Measurements from ENCODE around the gene ATP8B4.

Gene ATP8B4

DNA sequence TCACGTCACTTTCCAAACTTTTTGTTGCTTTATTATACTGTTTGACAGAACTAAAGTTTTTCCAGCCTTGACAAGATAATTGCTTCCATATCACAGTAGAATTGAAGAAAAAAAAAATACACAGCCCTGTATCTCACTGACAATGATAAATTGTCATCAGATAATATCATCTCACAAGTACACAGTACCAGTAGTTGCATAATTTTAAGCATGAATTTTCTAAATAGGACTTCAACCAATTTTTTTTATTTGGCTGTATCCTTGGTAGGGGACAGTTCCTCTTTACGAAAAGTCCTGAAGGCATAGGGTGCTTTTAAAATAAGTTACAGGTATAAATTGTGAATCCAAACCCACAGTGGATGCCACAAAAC is 230.7 kb downstream of the ATP8B4 start:
- DNase-seq: no peak

GRCh38 chr15:49887659-49888322 is 231.2 kb downstream of the ATP8B4 start:
- no peak for DNase-seq

GRCh38 chr15:49883121-49883520 is 235.9 kb downstream of the ATP8B4 start:
- no peak for DNase-seq

GRCh38 chr15:49881866-49882265 is 237.2 kb downstream of the ATP8B4 start:
- DNase-seq: no peak

GRCh38 chr15:49881433-49881832 is 237.6 kb downstream of the ATP8B4 start:
- no peak for DNase-seq

GRCh38 chr15:49877873-49878521 is 241.0 kb downstream of the ATP8B4 start:
- no peak for DNase-seq

GRCh38 chr15:49877117-49877872 is 241.7 kb downstream of the ATP8B4 start:
- no peak for DNase-seq

DNA sequence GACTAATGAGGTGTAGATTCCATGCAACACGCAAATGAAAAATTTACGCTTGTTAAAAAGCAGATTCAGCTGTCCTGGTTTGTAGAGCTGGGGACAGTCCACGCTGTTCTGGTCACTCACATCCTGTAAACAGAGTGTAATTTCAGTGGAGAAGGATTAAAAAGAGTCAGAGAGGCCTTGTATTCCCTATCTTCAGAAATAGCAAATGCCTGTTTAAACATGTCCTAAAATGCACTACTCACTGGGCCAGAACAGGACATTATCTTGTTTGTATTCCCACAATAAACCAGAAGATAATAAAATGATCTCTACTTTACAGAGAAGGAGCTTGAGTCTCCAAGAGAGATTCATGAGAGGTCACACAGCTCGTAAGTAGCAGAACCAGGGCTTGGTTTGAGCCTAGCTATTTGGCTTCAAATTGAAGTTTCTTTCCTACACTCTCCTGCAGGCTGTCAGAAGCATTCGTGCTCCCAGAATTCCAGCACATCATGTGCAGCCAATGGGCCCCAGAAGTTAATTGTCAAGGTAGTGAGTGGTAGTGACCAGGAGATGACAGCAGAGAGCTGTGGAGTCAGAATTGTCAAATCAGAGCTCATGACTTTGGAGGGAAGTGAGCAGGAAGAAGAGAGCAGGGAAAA is 242.5 kb downstream of the ATP8B4 start:
- no peak for DNase-seq

DNA sequence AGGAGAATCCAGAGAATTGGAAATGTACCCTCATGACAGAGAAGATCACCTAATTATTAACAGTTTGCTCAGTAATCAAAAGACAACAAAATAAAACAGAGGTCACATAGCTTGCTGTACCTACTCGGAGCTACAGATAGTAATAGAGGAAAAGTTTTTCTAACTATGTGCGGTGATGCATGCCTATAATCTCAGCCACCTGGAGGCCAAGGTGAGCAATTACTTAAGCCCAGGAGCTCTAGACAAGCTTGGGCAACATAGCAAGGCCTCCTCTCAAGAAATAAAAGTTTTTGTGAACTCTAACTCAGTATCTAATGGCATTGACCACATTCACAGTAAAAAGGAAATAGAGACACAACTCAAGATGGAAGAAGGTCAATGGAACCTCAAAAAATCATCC is 243.6 kb downstream of the ATP8B4 start:
- DNase-seq: no peak

GRCh38 chr15:49870472-49870871 is 248.6 kb downstream of the ATP8B4 start:
- no peak for DNase-seq

DNA sequence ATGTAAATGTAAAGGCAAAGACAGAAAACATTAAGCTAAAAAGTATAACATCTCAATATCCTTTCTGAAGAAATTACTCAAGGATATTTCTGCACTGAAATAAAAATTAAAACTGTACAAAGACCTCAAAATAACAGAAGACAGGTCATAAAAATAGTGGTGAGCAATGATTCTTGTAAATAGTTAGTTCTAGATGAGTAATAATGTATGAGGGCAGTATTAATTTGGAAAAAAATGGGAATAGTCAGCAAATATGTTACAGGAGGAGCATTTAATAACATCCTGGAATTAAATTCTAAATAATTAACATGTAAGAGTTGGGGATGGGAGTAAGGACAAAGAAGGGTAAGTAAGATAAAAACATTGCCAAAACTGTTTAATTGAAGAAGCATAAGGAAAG is 250.7 kb downstream of the ATP8B4 start:
- DNase-seq: no peak

- no peak for DNase-seq
Observed at GRCh38 chr15:49865925-49866757, 252.9 kb downstream of the ATP8B4 start.

DNA sequence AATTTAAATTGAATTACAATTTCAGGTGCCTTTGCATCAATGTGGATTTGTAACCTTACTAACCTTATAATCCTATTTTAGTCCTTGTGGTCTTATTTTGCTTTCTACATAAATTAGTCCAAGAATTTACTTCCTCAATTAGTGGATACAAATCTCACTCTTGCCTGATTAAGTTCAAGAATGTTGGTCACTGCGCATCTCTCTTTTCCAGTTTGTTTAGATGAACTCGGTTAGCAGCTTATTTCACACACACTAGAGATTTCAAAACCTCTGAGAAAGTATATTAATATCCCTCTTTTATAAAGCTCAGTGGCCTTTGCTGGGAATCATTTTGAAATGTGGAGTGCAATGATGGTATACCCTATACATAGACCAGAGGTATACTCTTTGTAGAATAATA is 254.8 kb downstream of the ATP8B4 start:
- DNase-seq: no peak

- DNase-seq: no peak
Observed at GRCh38 chr15:49863431-49864224, 255.4 kb downstream of the ATP8B4 start.

DNA sequence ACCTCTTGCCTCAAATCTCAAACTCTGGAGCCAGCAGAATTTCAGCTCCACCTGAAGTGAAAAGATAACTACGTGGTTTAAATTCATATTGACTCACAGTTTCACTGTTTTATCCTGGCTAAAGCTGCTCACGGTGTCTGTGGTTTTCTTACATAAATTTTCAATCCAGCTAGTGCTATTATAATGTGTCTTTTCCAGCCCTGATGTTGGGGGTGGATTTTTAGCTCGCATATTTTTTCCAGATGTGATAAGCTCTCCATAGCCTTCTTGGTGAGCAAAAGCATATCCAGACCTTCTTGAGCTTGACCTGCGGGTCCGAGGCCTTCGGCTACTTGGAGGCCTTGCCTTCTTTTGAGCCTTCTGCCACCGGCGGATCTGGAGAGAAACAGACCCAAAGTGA is 258.9 kb downstream of the ATP8B4 start:
- DNase-seq: no peak

GRCh38 chr15:49857496-49858475 is 261.2 kb downstream of the ATP8B4 start:
- no peak for DNase-seq

DNA sequence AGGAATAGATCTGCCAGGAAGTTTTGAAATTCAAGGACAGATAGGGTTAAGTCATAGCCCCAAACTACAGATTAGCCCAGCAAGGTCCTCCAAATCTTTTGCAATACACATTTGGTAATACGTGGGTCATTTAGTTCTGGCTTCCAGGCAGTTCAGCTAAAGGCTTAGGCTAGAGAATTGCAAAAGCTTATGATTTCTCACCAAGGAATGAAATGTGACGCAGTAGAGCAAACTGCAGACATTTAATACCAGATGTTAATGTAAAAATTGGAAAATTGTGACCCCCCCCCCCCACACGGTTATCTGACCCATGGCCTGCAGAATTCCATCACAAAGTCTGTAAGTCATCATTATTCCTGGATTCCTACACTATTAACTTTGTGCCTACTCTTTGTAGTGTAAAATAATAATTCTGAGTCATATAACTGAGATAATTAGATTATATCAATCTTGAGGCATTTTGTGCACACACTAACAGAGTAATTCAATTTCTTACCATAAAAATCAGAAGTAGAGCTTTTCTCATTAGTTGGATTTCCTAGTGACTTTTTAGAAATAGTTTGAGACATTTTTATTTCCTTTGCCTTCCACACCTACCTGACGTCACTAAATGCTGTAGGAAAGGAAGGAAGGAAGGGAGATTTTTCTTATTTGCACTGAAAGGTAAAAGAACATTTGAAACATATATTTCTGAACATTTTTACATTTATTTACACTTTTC is 263.0 kb downstream of the ATP8B4 start:
- DNase-seq: peak; percentile 4

- DNase-seq: no peak
Observed at GRCh38 chr15:49852756-49853155, 266.3 kb downstream of the ATP8B4 start.

- DNase-seq: no peak
Observed at GRCh38 chr15:49848807-49849206, 270.2 kb downstream of the ATP8B4 start.

DNA sequence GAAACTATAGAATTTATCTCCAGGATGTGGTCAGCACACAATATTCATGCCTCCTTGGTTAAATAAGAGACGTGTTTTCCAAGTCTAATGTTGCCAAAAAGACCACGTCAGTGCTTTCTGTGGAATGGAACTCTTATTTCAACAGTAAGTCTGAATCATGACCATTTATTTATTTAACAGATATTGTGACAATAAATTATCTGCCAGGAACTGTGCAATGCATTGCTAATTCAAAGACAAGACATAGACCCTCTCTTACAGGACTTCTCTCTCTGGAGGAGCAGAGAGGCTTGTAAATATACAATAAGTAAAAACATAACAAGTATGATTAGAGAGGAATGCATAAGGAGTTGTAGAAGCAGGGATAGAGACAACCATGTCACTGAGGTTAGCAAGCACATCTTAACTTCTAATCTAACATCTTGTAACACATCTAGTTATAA is 270.7 kb downstream of the ATP8B4 start:
- no peak for DNase-seq
